K562 (cell line): Measurements from ENCODE around the gene KATNAL1. TPM values are rescaled to one million over a fixed set of nuclear protein-coding genes. Genes with fewer than 3 reads are reported as not detected.
A peak's percentile ranks its signal among the peaks of the same experiment; 100 is the strongest.

Source experiments
- ATAC-seq: fragments of 200-7000 bp; cut with Tn5 transposase; 3 replicates; pipeline ENCODE4 v1.9.1; 2020; ENCODE audit warnings: moderate library complexity
- BruUV-seq: library from RNA; stranded (reverse); fragments of 400-500 nt; replicated peaks from 2 replicates; lab custom pipeline; 2021; lab: Mats Ljungman, UMichigan
- CTCF ChIA-PET: fragments of 300-600 bp; formaldehyde crosslinking; extraction: SDS; loops from one replicate; lab custom pipeline; 2021; ENCODE audit warnings: low intra/inter-chr PET ratio; lab: Yijun Ruan, JAX
- POLR2A ChIA-PET: fragments of 300-600, 350-650 bp; sonication (Branson Sonifier 250); formaldehyde crosslinking; extraction: SDS; loops from one replicate; lab custom pipeline; 2021; ENCODE audit warnings: antibody characterized with exemption, inconsistent platforms; lab: Yijun Ruan, JAX
- DNase-seq, 4 experiments: peaks; one replicate each; pipeline versions ENCODE4 v3.0.0 to v3.0.0-alpha.2; 2011 to 2018; ENCODE audit warnings: low spot score in 3 of 4, mixed read lengths in 3 of 4; ENCODE audit errors: extremely low read depth in 1 of 4
- FAIRE-seq: peaks from 2 replicates; lab custom pipeline; 2011; peaks lifted over from hg19 to GRCh38; lab: Jason Lieb, UNC
- H2AFZ ChIP-seq: 2 replicates; pipeline ENCODE4 v1.6.0; 2011; ENCODE audit warnings: low read depth, low read length, control low read depth, inconsistent platforms
- H3K27ac ChIP-seq: fragments of 200-600 bp; 3 replicates; pipeline ENCODE4 v1.8.0; 2011; ENCODE audit warnings: low read depth, mild to moderate bottlenecking, control low read depth, inconsistent platforms, low read length, moderate library complexity, mixed read lengths; ENCODE audit errors: extremely low read depth
- H3K27me3 ChIP-seq, 2 experiments: fragments of 300-600 bp in 1 of 2; 2 replicates in 1 of 2; 3 replicates in 1 of 2; pipeline versions ENCODE4 v1.6.0 to v1.8.0; 2011; ENCODE audit warnings: inconsistent platforms in 2 of 2, low read length in 2 of 2, mild to moderate bottlenecking in 1 of 2, mixed read lengths in 1 of 2, moderate library complexity in 1 of 2; ENCODE audit not compliant: control insufficient read depth in 2 of 2, insufficient read depth in 2 of 2
- H3K36me3 ChIP-seq: fragments of 300-600 bp; 3 replicates; pipeline ENCODE4 v1.8.0; 2011; ENCODE audit warnings: mild to moderate bottlenecking, low read length, inconsistent platforms; ENCODE audit not compliant: control insufficient read depth, insufficient read depth
- H3K4me1 ChIP-seq, 2 experiments: fragments of 200-600 bp in 1 of 2; replicated peaks in 1 of 2; 2 replicates in 1 of 2; 3 replicates in 1 of 2; pipeline versions ENCODE4 v1.5.1 to v1.8.0; 2011; ENCODE audit warnings: inconsistent platforms in 2 of 2, low read length in 2 of 2, mild to moderate bottlenecking in 1 of 2, mixed read lengths in 1 of 2, moderate library complexity in 1 of 2; ENCODE audit not compliant: control insufficient read depth in 2 of 2, insufficient read depth in 2 of 2
- H3K4me2 ChIP-seq: 2 replicates; pipeline ENCODE4 v1.6.1; 2011; ENCODE audit warnings: low read length, control low read depth, inconsistent platforms, mixed read lengths; ENCODE audit not compliant: insufficient read depth
- H3K4me3 ChIP-seq: fragments of 200-600 bp; sonication (generic), shearing (Covaris generic); 2 replicates; pipeline ENCODE4 v1.5.1; 2016; ENCODE audit warnings: control low read depth, inconsistent platforms
- H3K79me2 ChIP-seq: fragments of 200-600 bp; 3 replicates; pipeline ENCODE4 v1.8.0; 2011; ENCODE audit warnings: low read length, inconsistent platforms; ENCODE audit not compliant: control insufficient read depth, insufficient read depth
- H3K9ac ChIP-seq, 2 experiments: 2 replicates each; pipeline versions ENCODE4 v1.6.0 to v1.6.1; 2011; ENCODE audit warnings: low read depth in 2 of 2, low read length in 2 of 2, control low read depth in 1 of 2, inconsistent platforms in 1 of 2, mild to moderate bottlenecking in 1 of 2, mixed read lengths in 1 of 2; ENCODE audit not compliant: insufficient read depth in 1 of 2
- H3K9me1 ChIP-seq: one replicate; pipeline ENCODE4 v1.6.0; 2011; ENCODE audit warnings: inconsistent platforms, mild to moderate bottlenecking, low read length, moderate library complexity; ENCODE audit not compliant: control insufficient read depth, insufficient read depth
- H3K9me3 ChIP-seq: replicated peaks from 2 replicates; pipeline ENCODE4 v1.5.1; 2011; ENCODE audit warnings: low read depth, low read length, inconsistent platforms; ENCODE audit not compliant: control insufficient read depth, insufficient read depth
- H4K20me1 ChIP-seq: replicated peaks from 2 replicates; pipeline ENCODE4 v1.6.1; 2011; ENCODE audit warnings: low read length, inconsistent platforms, mixed read lengths; ENCODE audit not compliant: control insufficient read depth, insufficient read depth
- CEBPZ ChIP-seq: fragments of 150-350 bp; IDR thresholded peaks from 2 replicates; pipeline ENCODE4 v1.6.1; 2014; ENCODE audit warnings: low read depth, mild to moderate bottlenecking, low read length, borderline replicate concordance
- CTCF ChIP-seq, 3 experiments: IDR thresholded peaks in 2 of 3; conservative IDR thresholded peaks in 1 of 3; 2 replicates each; pipeline ENCODE4 v1.5.1; 2011 to 2012; ENCODE audit warnings: low read length in 3 of 3, mild to moderate bottlenecking in 3 of 3, control low read depth in 2 of 3, improper control_type of control experiment in 1 of 3, inconsistent platforms in 1 of 3, low read depth in 1 of 3, mixed read lengths in 1 of 3, moderate library complexity in 1 of 3; ENCODE audit not compliant: insufficient read depth in 2 of 3
- CTCFL ChIP-seq: IDR thresholded peaks from 2 replicates; pipeline ENCODE4 v1.6.1; 2011; ENCODE audit warnings: borderline replicate concordance, low read depth, mild to moderate bottlenecking, moderate library complexity, low read length; ENCODE audit not compliant: insufficient read depth, poor library complexity, severe bottlenecking
- E2F1 ChIP-seq: sonication (generic); formaldehyde crosslinking; IDR thresholded peaks from 2 replicates; pipeline ENCODE4 v1.8.1; 2023; ENCODE audit warnings: mild to moderate bottlenecking, missing genetic modification reagents, moderate library complexity
- GMEB1 ChIP-seq: fragments of 250-450 bp; sonication (Bioruptor Pico); IDR thresholded peaks from 2 replicates; pipeline ENCODE4 v1.4.0; 2020; ENCODE audit warnings: mild to moderate bottlenecking
- PTRF ChIP-seq: fragments of 450-650 bp; IDR thresholded peaks from 2 replicates; pipeline ENCODE4 v1.6.1; 2016; ENCODE audit warnings: mild to moderate bottlenecking, missing genetic modification characterization, missing compliant biosample characterization
- RAD21 ChIP-seq, 2 experiments: fragments of 250-450 bp in 1 of 2; fragments of 450-650 bp in 1 of 2; sonication (Bioruptor Pico) in 1 of 2; formaldehyde crosslinking in 1 of 2; IDR thresholded peaks in 1 of 2; conservative IDR thresholded peaks in 1 of 2; 2 replicates each; pipeline versions ENCODE4 v1.4.0 to v1.8.0; 2020 to 2022; ENCODE audit warnings: mild to moderate bottlenecking in 2 of 2, moderate library complexity in 1 of 2
- ZNF436 ChIP-seq: fragments of 250-450, 450-650 bp; sonication (Bioruptor Pico); formaldehyde crosslinking; IDR thresholded peaks from 2 replicates; pipeline ENCODE4 v1.7.0; 2020; ENCODE audit warnings: mild to moderate bottlenecking
- WGBS: fragments of 100-300 bp; shearing (Covaris generic); methylation state at CpG from one replicate; pipeline ENCODE4 v1.1.6; 2016; ENCODE audit warnings: low coverage, mixed read lengths; ENCODE audit not compliant: insufficient coverage; ENCODE audit errors: missing lambda C conversion rate; 5-methylcytosine and 5-hydroxymethylcytosine counted together
- in situ Hi-C: fragments of 300-500 bp; cut with MboI; formaldehyde crosslinking; loops from 4 replicates; pipeline ENCODE4 v1.15.0; 2018; ENCODE audit warnings: inconsistent platforms, mixed read lengths
- intact Hi-C: fragments of 100-400 bp; cut with micrococcal nuclease; formaldehyde crosslinking; loops from 2 replicates; pipeline ENCODE4 v1.14.2; 2022
- polyA plus RNA-seq, 8 experiments: library from polyadenylated mRNA; depleted of rRNA in 4 of 8; stranded (reverse) in 5 of 8; unstranded in 3 of 8; fragments of >200 nt; fragmentation: Nextera tagmentation in 2 of 8; fragmentation: Illumina TruSeq in 1 of 8; extraction: Ambion mirVana in 2 of 8; extraction: Trizol in 1 of 8; gene quantifications; 2 replicates each; pipeline versions ENCODE4 v1.2.1 to v1.2.3, GENCODE V29; 2011 to 2014; ENCODE audit warnings: inconsistent platforms in 1 of 8, missing spikeins in 1 of 8
- total RNA-seq, 7 experiments: library from RNA; depleted of rRNA in 6 of 7; stranded (reverse); fragments of >200 nt in 6 of 7; fragmentation: Illumina TruSeq in 2 of 7; extraction: Trizol in 2 of 7; gene quantifications; 2 replicates each; pipeline versions ENCODE4 v1.2.1 to v1.2.3, GENCODE V29; 2011 to 2021; ENCODE audit warnings: low replicate concordance in 1 of 7

Gene KATNAL1
- total and polyA plus RNA-seq, 9 of the 15 experiments (the other 6 are each of a cell fraction or from before 2014, with no cell fraction given), result 2.5 to 8.2 (median 5.5) TPM

- intact Hi-C loops (no loop called here), in situ Hi-C loops (no loop called here)
- ATAC-seq, result peak; percentile 89
- WGBS, result 38% methylated on average over 3 of the region's 7 CpGs
- DNase-seq, result peak; percentile 43 to 54 (median 52)
- Histone ChIP-seq H3K4me3 (no peak overlapping the region), H3K4me1 (peaks cover 0 to 4% of the 10 kb centered on the region in 2 experiments; a peak in 1 of 5 replicates), H2AFZ (no peak overlapping the region), H3K9ac (no peak overlapping the region), H3K4me2 (no peak overlapping the region), H3K79me2 (no peaks in the 10 kb centered on the region), H3K9me1 (no peaks in the 10 kb centered on the region), H3K9me3 (peaks cover 2% of the 10 kb centered on the region; the same call in 1 of the 2 replicates), H3K27me3 (no peaks in the 10 kb centered on the region; a peak in 1 of 5 replicates), H3K27ac (no peak overlapping the region), H4K20me1 (no peaks in the 10 kb centered on the region), H3K36me3 (no peaks in the 10 kb centered on the region)
- no TSS peak for BruUV-seq
- ChIA-PET POLR2A (interaction anchor here (0.6 kb wide), 1 partner anchor 61 kb away, joined by 3 read pairs; no protein-coding TSS in a partner anchor), CTCF (no interaction called here)
- no peak for FAIRE-seq
- TF ChIP-seq RAD21 (CRISPR knock-in tag; conservative IDR thresholded peaks at IDR 0.05 in 1 of 2, IDR thresholded peaks at IDR 0.05 in 1 of 2) (peak in 1 of 2 experiments; percentile 36; a peak in 2 of 4 replicates), CTCFL (peak; percentile 46), ZNF436 (CRISPR knock-in tag) (no peak), E2F1 (CRISPR knock-in tag) (no peak), CTCF (IDR thresholded peaks at IDR 0.05 in 2 of 3, conservative IDR thresholded peaks at IDR 0.05 in 1 of 3; ENCODE audit: insufficient read depth in 2 of 3, low read depth in 1 of 3, low read length in 3 of 3) (peak; percentile 41 to 52 (median 51); a peak in 5 of 6 replicates), PTRF (no peak), CEBPZ (no peak), GMEB1 (CRISPR knock-in tag) (no peak)
Measured at GRCh38 chr13:30355384-30355699, 48.0 kb upstream of the KATNAL1 start.
